Measurements from ENCODE around the gene NCBP3.

NCBP3 gene

DNA sequence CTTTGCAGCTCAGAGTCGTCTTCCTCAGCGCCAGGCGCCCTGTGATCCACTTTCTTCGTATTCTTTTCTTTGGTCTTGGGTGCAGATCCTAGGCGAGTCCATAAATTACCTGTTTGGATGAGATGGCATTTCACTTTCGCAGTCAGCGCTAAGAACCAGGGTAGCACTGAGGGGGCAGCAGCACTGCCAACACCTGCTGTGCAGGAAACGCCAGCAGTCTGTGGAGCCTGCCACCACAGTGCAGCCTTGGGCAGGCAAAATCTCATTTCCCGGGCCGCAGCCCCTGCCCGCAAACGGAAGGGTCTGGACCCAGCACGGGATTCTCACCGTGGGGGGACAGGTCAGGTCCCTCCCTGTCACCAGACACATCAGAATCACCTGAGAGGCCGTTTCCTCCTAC, 32.9 kb downstream of the NCBP3 start:
- Histone ChIP-seq H3K36me3 (ENCODE audit: insufficient read depth, low read length) (peaks cover 84% of the 10 kb centered on the region), H3K9me3 (ENCODE audit: low read length) (no peaks in the 10 kb centered on the region)

DNA sequence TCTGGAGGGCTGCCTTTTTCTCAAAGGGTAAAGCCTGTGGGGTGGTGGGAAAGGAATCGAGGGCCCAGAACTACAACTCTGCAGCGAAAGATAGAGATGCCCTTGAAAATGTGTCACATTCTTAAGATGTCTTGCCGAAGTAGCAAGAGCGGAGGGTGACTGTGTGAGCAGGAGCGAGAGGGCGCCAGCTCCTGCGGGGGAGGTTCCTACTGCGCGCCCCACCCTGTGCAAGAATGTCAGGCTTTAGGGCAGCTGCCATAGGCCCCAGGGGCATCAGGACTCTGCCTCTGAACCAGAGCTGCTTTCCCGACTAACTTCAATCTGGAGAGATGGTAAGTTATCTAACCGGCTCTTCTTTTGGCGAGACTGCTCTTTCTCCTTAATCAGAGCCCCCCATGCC, 33.3 kb downstream of the NCBP3 start:
- no peaks in the 10 kb centered on the region for H3K27me3 ChIP-seq (ENCODE audit: insufficient read depth, low read length)
- no peak overlapping the region for H2AFZ ChIP-seq (ENCODE audit: low read length)
- H3K27ac ChIP-seq (ENCODE audit: low read depth, low read length, poor library complexity, severe bottlenecking) = no peak overlapping the region
- H3K9me2 ChIP-seq (ENCODE audit: low read depth, low read length) = no peaks in the 10 kb centered on the region
- H3K9me3 ChIP-seq (ENCODE audit: low read length) = no peaks in the 10 kb centered on the region
- no peaks in the 10 kb centered on the region for H3K79me2 ChIP-seq (ENCODE audit: insufficient read depth, low read length)
- H3K4me3 ChIP-seq (ENCODE audit: low read depth, low read length, poor library complexity, severe bottlenecking) = no peak overlapping the region
- H3F3A ChIP-seq (ENCODE audit: insufficient read depth, low read length) = no peaks in the 10 kb centered on the region
- peaks cover 84% of the 10 kb centered on the region for H3K36me3 ChIP-seq (ENCODE audit: insufficient read depth, low read length)
- H4K20me1 ChIP-seq (ENCODE audit: insufficient read depth, low read length) = no peaks in the 10 kb centered on the region
- H3K9ac ChIP-seq (ENCODE audit: low read length) = no peak overlapping the region
- peaks cover 13% of the 10 kb centered on the region for H3K4me1 ChIP-seq (ENCODE audit: insufficient read depth, low read length, severe bottlenecking)
- no peak overlapping the region for H3K4me2 ChIP-seq (ENCODE audit: low read length)
- TF ChIP-seq, protein P1, sequence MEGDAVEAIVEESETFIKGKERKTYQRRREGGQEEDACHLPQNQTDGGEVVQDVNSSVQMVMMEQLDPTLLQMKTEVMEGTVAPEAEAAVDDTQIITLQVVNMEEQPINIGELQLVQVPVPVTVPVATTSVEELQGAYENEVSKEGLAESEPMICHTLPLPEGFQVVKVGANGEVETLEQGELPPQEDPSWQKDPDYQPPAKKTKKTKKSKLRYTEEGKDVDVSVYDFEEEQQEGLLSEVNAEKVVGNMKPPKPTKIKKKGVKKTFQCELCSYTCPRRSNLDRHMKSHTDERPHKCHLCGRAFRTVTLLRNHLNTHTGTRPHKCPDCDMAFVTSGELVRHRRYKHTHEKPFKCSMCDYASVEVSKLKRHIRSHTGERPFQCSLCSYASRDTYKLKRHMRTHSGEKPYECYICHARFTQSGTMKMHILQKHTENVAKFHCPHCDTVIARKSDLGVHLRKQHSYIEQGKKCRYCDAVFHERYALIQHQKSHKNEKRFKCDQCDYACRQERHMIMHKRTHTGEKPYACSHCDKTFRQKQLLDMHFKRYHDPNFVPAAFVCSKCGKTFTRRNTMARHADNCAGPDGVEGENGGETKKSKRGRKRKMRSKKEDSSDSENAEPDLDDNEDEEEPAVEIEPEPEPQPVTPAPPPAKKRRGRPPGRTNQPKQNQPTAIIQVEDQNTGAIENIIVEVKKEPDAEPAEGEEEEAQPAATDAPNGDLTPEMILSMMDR (IDR thresholded peaks at IDR 0.05; ENCODE audit: low read length) = no peak
- TF ChIP-seq EZH2 (IDR thresholded peaks at IDR 0.05; ENCODE audit: borderline replicate concordance, low read length) = no peak

More for the DNA sequence above, 32.9 kb downstream of the NCBP3 start:
- TF ChIP-seq EZH2 (IDR thresholded peaks at IDR 0.05; ENCODE audit: borderline replicate concordance, low read length) = no peak
- TF ChIP-seq, protein P1 (IDR thresholded peaks at IDR 0.05; ENCODE audit: low read length) = no peak
- H3K9me2 ChIP-seq (ENCODE audit: low read depth, low read length) = no peaks in the 10 kb centered on the region
- H3K27me3 ChIP-seq (ENCODE audit: insufficient read depth, low read length) = no peaks in the 10 kb centered on the region
- H3K27ac ChIP-seq (ENCODE audit: low read depth, low read length, poor library complexity, severe bottlenecking) = no peak overlapping the region
- no peak overlapping the region for H2AFZ ChIP-seq (ENCODE audit: low read length)
- H3K4me1 ChIP-seq (ENCODE audit: insufficient read depth, low read length, severe bottlenecking) = peaks cover 13% of the 10 kb centered on the region
- H3K9ac ChIP-seq (ENCODE audit: low read length) = no peak overlapping the region
- no peaks in the 10 kb centered on the region for H3K79me2 ChIP-seq (ENCODE audit: insufficient read depth, low read length)
- H4K20me1 ChIP-seq (ENCODE audit: insufficient read depth, low read length) = no peaks in the 10 kb centered on the region
- no peak overlapping the region for H3K4me2 ChIP-seq (ENCODE audit: low read length)
- H3F3A ChIP-seq (ENCODE audit: insufficient read depth, low read length) = no peaks in the 10 kb centered on the region
- H3K4me3 ChIP-seq (ENCODE audit: low read depth, low read length, poor library complexity, severe bottlenecking) = no peak overlapping the region

DNA sequence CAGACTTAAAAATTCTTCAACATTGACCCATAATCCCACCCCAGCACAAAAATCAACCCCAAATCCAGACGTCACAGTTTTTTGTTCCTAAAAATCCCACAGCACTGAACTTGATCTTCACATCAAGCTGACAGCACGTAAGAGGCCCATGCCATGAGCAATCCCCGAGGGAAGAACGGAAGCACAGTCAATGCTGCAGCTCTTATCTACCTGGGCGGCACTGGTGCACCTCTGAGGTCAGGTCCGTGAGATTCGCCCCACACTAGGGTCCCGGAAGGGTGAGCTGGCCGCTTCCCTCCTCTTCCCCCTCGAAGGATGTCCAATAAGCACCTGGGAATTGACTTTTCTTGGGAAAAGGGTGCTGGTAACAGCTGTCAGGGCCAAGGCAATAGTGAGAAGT, 33.8 kb downstream of the NCBP3 start:
- Histone ChIP-seq H3K27me3 (ENCODE audit: insufficient read depth, low read length) (no peaks in the 10 kb centered on the region), H2AFZ (ENCODE audit: low read length) (no peak overlapping the region), H3K9me3 (ENCODE audit: low read length) (no peaks in the 10 kb centered on the region), H3K4me3 (ENCODE audit: low read depth, low read length, poor library complexity, severe bottlenecking) (no peak overlapping the region), H3K27ac (ENCODE audit: low read depth, low read length, poor library complexity, severe bottlenecking) (no peak overlapping the region), H3K36me3 (ENCODE audit: insufficient read depth, low read length) (peaks cover 84% of the 10 kb centered on the region), H3K9ac (ENCODE audit: low read length) (no peak overlapping the region), H4K20me1 (ENCODE audit: insufficient read depth, low read length) (no peaks in the 10 kb centered on the region), H3K9me2 (ENCODE audit: low read depth, low read length) (no peaks in the 10 kb centered on the region), H3K79me2 (ENCODE audit: insufficient read depth, low read length) (no peaks in the 10 kb centered on the region), H3K4me1 (ENCODE audit: insufficient read depth, low read length, severe bottlenecking) (peaks cover 13% of the 10 kb centered on the region), H3K4me2 (ENCODE audit: low read length) (no peak overlapping the region), H3F3A (ENCODE audit: insufficient read depth, low read length) (no peaks in the 10 kb centered on the region)
- TF ChIP-seq, protein P1 (IDR thresholded peaks at IDR 0.05; ENCODE audit: low read length) = no peak
- TF ChIP-seq EZH2 (IDR thresholded peaks at IDR 0.05; ENCODE audit: borderline replicate concordance, low read length) = no peak

Data from OCI-LY1 (cell line).